PFSK-1 (cell line): ENCODE measurements around the gene TMEM109.

Experiments used
- FOXP2 ChIP-seq: optimal IDR thresholded peaks from 2 replicates; pipeline ENCODE3; 2011; ENCODE audit warnings: borderline replicate concordance, control low read depth, inconsistent platforms; ENCODE audit not compliant: insufficient read depth; ENCODE audit errors: extremely low read length, extremely low read depth
- POLR2AphosphoS5 ChIP-seq: IDR thresholded peaks from 2 replicates; pipeline ENCODE4 v1.6.1; 2012; ENCODE audit warnings: low read depth, mild to moderate bottlenecking, control low read depth, low read length, moderate library complexity
- SIN3A ChIP-seq: IDR thresholded peaks from 2 replicates; pipeline ENCODE4 v1.6.1; 2012; ENCODE audit warnings: mild to moderate bottlenecking, low read length, moderate library complexity, borderline replicate concordance; ENCODE audit not compliant: insufficient read depth
- TAF1 ChIP-seq: IDR thresholded peaks from 2 replicates; pipeline ENCODE4 v1.6.1; 2012; ENCODE audit warnings: low read length, control low read depth, borderline replicate concordance; ENCODE audit not compliant: insufficient read depth
- TF ChIP-seq, protein P1 (sequence below), 2 experiments: IDR thresholded peaks; 2 replicates each; pipeline versions ENCODE4 v1.6.1 to v1.8.0; 2011 to 2012; ENCODE audit warnings: low read depth in 2 of 2, low read length in 2 of 2, control low read depth in 1 of 2, inconsistent platforms in 1 of 2, mild to moderate bottlenecking in 1 of 2, moderate library complexity in 1 of 2; ENCODE audit not compliant: insufficient read depth in 1 of 2

DNA sequence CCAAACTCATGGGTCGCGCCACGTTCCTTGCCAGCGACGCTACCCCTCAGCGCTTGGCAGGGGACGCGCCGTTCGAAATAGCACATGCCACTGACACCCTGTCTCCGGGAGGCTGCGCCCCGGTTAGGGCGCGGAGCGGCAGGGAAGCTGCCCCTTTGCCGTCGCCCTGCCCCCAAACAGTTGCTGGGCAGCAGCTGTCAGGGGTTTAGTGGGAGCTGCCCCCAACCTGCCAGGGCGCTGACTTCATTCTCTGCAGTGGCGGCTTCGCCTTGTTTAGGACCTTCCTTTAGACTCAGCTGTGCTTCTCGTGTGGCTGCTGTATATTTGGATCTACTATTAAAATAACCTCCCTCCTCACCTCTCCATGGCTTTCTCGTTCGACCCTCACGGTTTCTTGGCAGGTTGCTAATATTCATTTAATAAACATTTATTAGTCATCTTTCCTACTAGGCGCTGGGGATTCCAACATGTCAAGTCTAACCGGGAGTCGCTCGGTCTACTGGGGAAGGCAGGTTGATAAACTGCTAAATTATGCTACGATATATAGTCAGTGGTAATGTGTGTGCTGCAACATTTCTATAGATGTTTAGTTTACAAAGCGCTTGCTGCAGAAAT, 782 bp downstream of the TMEM109 start:
- TF ChIP-seq TAF1 (no peak), SIN3A (no peak), POLR2AphosphoS5 (no peak), FOXP2 (no peak)
- TF ChIP-seq, protein P1, sequence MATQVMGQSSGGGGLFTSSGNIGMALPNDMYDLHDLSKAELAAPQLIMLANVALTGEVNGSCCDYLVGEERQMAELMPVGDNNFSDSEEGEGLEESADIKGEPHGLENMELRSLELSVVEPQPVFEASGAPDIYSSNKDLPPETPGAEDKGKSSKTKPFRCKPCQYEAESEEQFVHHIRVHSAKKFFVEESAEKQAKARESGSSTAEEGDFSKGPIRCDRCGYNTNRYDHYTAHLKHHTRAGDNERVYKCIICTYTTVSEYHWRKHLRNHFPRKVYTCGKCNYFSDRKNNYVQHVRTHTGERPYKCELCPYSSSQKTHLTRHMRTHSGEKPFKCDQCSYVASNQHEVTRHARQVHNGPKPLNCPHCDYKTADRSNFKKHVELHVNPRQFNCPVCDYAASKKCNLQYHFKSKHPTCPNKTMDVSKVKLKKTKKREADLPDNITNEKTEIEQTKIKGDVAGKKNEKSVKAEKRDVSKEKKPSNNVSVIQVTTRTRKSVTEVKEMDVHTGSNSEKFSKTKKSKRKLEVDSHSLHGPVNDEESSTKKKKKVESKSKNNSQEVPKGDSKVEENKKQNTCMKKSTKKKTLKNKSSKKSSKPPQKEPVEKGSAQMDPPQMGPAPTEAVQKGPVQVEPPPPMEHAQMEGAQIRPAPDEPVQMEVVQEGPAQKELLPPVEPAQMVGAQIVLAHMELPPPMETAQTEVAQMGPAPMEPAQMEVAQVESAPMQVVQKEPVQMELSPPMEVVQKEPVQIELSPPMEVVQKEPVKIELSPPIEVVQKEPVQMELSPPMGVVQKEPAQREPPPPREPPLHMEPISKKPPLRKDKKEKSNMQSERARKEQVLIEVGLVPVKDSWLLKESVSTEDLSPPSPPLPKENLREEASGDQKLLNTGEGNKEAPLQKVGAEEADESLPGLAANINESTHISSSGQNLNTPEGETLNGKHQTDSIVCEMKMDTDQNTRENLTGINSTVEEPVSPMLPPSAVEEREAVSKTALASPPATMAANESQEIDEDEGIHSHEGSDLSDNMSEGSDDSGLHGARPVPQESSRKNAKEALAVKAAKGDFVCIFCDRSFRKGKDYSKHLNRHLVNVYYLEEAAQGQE (IDR thresholded peaks at IDR 0.05; ENCODE audit: insufficient read depth in 1 of 2, low read depth in 2 of 2, low read length in 2 of 2): no peak
